Skeletal muscle tissue (tissue), 4 donors: ENCODE results near the gene RBM38. TPM values are rescaled to one million over a fixed set of nuclear protein-coding genes. Genes with fewer than 3 reads are reported as not detected.
A peak's percentile ranks its signal among the peaks of the same experiment; 100 is the strongest.

ENCODE experiments used
- H3K27ac ChIP-seq: one replicate; pipeline ENCODE4 v1.7.0; 2013; ENCODE audit warnings: mild to moderate bottlenecking, low read depth, low read length, inconsistent platforms
- H3K27me3 ChIP-seq, 3 donors: one replicate each; pipeline ENCODE4 v1.7.0; 2013; ENCODE audit warnings: low read length in 3 of 3; ENCODE audit not compliant: control insufficient read depth in 3 of 3, insufficient read depth in 3 of 3
- H3K36me3 ChIP-seq, 3 donors: one replicate each; pipeline ENCODE4 v1.7.0; 2013; ENCODE audit warnings: low read length in 3 of 3; ENCODE audit not compliant: control insufficient read depth in 3 of 3, insufficient read depth in 3 of 3
- H3K4me1 ChIP-seq, 3 donors: one replicate each; pipeline ENCODE4 v1.7.0; 2013; ENCODE audit warnings: low read length in 3 of 3, mild to moderate bottlenecking in 3 of 3; ENCODE audit not compliant: control insufficient read depth in 3 of 3, insufficient read depth in 3 of 3
- H3K4me3 ChIP-seq, 3 donors: one replicate each; pipeline ENCODE4 v1.7.0; 2013; ENCODE audit warnings: low read length in 3 of 3
- H3K9ac ChIP-seq, 3 donors: one replicate each; pipeline ENCODE4 v1.7.0; 2013; ENCODE audit warnings: low read length in 3 of 3, mild to moderate bottlenecking in 3 of 3, moderate library complexity in 2 of 3, low read depth in 1 of 3
- H3K9me3 ChIP-seq, 3 donors: one replicate each; pipeline ENCODE4 v1.7.0; 2013; ENCODE audit warnings: low read length in 3 of 3; ENCODE audit not compliant: control insufficient read depth in 3 of 3
- total RNA-seq: library from RNA; depleted of rRNA; stranded (reverse); fragments of >200 nt; gene quantifications from one replicate; pipeline ENCODE4 v1.2.3, GENCODE V29; 2014
- donor health status: Osteomylitis.

RBM38 gene
- total RNA-seq, 1 donor from 2014 or later, result 60.0 TPM

DNA sequence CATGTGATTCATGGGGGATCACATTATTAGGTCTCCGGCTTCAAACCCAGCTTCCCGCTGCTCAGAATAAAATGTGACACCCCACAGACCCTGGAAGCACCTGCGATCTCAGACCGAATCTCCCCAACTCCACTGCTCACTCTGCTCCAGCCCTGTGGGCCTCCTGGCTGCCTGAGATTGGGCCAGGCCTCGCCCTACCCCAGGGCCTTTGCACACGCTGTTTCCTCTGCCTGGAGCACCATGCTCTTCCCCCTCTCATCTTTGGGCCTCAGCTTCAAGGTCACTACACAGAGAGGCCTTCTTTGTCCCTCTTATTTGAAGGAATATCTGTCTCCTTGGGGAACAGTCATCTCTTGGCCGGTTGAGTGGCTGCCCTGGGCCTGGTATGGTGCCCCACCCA lies 48.8 kb downstream of the RBM38 start:
- Histone ChIP-seq H3K9ac (peak overlapping the region; percentile 79 to 89 (median 84)), H3K4me3 (no peak overlapping the region), H3K27ac (peak overlapping the region; percentile 98), H3K9me3 (peaks cover 0 to 4% (median 0%) of the 10 kb centered on the region in 3 donors), H3K36me3 (no peaks in the 10 kb centered on the region), H3K4me1 (peaks cover 65 to 84% (median 84%) of the 10 kb centered on the region in 3 donors), H3K27me3 (no peaks in the 10 kb centered on the region)

DNA sequence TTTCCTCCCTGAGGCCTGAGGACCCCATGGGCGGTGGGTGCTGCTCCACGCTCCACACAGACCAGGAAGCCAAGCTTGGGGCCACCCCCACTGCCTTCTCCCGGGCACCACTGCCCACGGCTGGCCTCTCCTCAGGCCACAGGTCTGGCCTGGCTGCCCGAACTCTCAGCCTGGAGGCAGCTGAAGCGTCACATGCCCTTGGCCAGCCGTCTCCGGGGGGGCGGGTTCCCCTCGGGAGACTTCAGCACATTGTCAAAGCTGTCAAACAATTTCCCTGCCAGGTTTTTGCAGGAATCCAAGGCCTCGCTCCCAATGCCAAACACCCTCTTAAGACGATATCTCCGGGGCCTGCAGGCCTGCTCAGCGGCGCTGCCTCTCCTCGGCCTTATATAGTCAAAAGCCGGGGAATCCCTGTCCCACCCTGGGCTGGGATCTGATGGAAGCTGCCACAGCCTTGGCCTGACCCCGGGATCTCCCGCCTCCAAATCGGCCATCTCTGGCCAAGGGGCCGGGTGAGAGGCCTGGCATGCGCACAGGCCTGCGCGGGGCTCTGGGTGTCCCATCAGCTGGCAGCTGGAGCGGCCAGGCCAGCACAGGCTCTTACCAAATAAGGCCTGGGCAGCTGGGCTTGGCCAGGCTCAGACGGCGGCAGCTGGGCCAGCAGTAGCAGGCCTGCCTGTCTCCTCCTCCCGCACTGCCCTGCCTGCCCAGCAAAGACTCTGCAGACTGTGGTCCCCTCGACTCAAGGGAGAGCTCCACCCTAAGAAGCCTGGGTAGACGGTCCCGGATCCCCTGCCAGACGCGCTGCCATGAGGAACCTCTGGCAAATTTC lies 49.7 kb downstream of the RBM38 start:
- peak overlapping the region; percentile 79 to 89 (median 84) for H3K9ac ChIP-seq
- H3K4me3 ChIP-seq, result peak overlapping the region in 2 of 3 donors; percentile 52 to 59
- peak overlapping the region; percentile 98 for H3K27ac ChIP-seq
- peaks cover 0 to 4% (median 0%) of the 10 kb centered on the region in 3 donors for H3K9me3 ChIP-seq
- peaks cover 63 to 84% (median 84%) of the 10 kb centered on the region in 3 donors for H3K4me1 ChIP-seq
- no peaks in the 10 kb centered on the region for H3K36me3 ChIP-seq
- no peaks in the 10 kb centered on the region for H3K27me3 ChIP-seq

DNA sequence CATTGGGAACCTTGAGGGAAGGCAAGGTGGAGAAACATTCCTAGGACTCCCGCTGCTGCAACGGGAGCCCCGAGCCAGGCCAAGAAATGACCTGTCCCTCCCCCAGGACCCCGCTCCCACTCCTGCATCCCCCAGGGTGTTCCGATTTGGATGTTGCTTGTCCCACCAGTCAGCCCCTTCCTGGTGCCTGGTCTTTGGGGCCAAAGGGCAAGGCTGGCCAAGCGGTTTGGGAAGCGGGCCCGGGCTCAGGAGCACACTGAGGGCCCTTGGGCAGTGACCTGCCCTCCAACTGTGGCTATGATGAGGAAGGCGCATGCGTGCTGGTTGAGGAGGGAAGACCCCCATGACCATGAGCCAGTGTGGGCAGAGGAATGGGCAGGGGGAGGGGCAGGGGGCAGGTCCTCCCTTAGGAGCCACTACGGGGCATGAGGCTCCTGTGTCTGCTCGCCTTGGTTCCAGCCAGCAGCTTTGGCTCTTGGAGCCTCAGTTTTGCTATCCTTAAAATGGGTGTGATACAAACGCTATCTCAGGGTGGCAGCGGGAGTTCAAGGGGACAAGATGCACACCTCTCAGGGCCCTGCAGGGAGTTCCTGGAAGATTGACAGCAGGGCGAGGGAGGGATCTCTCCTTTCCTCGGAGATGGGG lies 50.4 kb downstream of the RBM38 start:
- peak overlapping the region; percentile 79 to 89 (median 84) for H3K9ac ChIP-seq
- peaks cover 0 to 4% (median 0%) of the 10 kb centered on the region in 3 donors for H3K9me3 ChIP-seq
- peak overlapping the region; percentile 98 for H3K27ac ChIP-seq
- peaks cover 58 to 85% (median 81%) of the 10 kb centered on the region in 3 donors for H3K4me1 ChIP-seq
- no peaks in the 10 kb centered on the region for H3K36me3 ChIP-seq
- peak overlapping the region in 2 of 3 donors; percentile 49 to 59 for H3K4me3 ChIP-seq
- no peaks in the 10 kb centered on the region for H3K27me3 ChIP-seq

DNA sequence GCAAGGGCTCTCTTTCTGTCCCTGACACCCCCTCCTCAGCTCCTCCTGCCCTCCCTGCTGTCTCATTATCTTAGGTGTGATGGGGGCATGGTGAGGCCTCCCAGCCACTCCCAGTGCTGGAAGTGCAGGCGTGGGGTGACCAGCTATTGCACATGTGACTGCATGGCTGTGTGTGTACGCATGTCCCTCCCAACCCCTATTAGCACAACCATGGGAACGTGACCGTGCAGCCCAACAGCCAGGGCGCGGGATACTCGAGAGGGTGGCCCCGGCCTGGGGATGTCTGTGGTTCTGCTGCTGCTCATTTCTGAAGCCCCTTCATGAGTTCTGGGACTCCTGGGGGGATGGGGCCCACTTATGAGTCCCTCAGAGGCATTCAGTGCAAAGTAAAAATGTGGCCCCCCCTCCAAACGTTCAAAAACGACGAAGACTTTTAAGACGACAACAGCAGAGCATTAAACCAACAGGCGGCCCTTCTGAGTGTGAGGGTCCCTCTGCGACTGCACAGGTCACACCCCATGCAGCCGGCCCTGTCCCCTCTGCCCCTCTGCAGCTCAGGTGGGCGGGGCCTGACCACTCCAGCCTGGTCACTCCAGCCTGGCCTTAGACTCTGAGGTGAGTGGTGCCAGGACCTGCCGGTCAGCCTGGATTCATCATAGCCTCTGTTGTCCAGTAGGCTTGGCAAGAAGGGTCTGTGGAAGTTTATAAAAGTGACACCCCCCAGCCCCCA lies 51.1 kb downstream of the RBM38 start:
- no peaks in the 10 kb centered on the region for H3K27me3 ChIP-seq
- peaks cover 61 to 87% (median 81%) of the 10 kb centered on the region in 3 donors for H3K4me1 ChIP-seq
- H3K9ac ChIP-seq, result peak overlapping the region; percentile 79 to 89 (median 84)
- peak overlapping the region; percentile 98 for H3K27ac ChIP-seq
- no peaks in the 10 kb centered on the region for H3K36me3 ChIP-seq
- H3K4me3 ChIP-seq, result no peak overlapping the region
- H3K9me3 ChIP-seq, result peaks cover 0 to 4% (median 0%) of the 10 kb centered on the region in 3 donors

DNA sequence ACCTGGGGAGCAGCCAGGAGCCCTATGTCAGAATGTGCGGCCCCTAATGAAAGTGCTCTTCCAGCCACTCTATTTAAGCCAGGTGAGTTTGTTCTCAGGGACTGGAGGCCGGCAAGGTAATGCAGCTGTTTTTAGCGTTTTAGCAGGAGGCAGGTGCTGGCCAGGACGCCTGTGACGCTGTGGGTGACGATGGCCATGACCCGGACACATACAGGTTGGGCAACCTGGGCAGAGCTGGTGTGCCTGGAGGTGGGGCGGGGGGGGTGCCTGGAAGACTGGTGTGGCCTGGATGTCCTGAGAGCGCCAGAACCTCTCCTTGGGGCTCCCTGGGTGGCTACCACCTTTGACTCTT lies 51.7 kb downstream of the RBM38 start:
- Histone ChIP-seq H3K9ac (peak overlapping the region; percentile 4 to 89 (median 30)), H3K27ac (peak overlapping the region; percentile 98), H3K36me3 (no peaks in the 10 kb centered on the region), H3K4me3 (no peak overlapping the region), H3K4me1 (peaks cover 62 to 87% (median 81%) of the 10 kb centered on the region in 3 donors), H3K27me3 (no peaks in the 10 kb centered on the region), H3K9me3 (no peaks in the 10 kb centered on the region)

DNA sequence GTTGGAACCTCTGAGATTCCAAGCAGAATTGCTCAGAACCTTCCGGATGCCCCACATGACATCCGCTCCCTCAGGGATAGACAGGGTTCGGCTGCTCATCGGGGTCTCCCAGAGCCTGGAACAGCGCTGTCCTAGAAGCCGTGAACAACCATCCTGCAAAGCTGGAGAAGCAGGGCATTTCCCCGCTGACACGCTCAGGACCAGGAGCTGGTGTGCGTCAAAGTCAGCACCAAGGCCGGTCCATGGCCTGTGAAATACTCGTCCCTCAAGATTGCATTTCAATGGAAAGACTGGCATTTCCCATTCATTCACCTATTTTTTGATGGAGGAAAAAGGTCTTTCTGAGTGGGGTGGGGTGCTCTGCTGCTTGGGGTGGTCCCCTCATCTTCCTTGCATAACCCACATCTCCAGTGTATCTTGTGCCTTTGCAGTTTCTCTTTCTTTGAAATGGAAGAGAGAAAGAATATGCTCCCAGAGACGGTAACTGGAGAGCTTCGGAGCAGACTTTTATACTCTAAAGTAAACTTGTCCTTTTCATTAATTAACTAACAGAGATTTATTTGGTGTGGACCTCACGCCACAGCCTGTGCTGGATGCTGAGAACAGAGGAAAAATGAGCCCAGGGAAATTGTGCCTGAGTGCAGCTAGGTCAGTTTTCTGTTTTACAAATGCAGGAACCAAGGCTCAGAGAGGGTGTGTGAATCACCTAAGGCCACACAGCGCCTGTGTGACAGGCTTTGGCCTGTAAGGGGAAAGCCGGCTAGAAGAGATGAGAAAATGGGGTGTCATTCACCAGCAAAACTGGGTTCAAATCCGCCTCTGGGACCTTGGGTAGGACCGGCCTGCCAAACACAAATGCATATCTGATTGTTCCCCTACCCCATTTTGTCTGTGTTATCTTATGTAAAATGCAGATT lies 52.4 kb downstream of the RBM38 start:
- Histone ChIP-seq H3K36me3 (no peaks in the 10 kb centered on the region), H3K4me3 (no peak overlapping the region), H3K27ac (peak overlapping the region; percentile 98), H3K4me1 (peaks cover 56 to 84% (median 76%) of the 10 kb centered on the region in 3 donors), H3K9ac (peak overlapping the region in 2 of 3 donors; percentile 30 to 40), H3K9me3 (no peaks in the 10 kb centered on the region), H3K27me3 (no peaks in the 10 kb centered on the region)

DNA sequence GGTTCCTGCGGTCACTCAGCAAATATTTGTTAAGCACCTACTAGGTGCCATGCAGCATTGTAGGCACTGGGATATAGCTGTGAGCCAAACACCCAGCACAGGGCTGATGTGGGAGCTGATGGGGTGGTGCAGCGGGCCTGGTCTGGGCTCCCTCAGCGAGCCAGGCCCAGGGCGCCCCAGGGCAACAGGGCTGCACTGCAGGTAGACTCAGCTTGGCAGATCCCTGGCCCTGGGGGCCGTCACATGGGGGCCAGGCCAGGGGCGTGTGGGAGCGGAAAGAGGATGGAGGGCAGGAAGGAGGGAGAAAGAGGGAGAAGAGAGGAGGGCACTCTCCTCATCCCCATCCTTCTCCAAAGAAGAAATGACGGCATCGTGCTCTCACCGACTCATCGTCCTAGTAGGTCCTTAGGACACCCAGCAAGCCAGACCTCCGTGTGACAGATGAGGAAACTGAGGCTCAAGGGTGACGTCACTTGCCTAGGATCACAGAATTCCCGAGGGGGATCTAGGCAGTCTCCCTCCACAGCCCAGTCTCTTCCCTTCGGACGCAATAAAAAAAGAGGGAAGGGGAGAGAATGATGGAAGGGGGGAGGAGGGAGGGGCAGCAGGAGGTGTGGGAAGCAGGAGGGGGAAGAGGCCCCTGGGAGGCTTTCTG lies 53.3 kb downstream of the RBM38 start:
- Histone ChIP-seq H3K9me3 (no peaks in the 10 kb centered on the region), H3K27ac (peak overlapping the region; percentile 78), H3K4me3 (no peak overlapping the region), H3K36me3 (no peaks in the 10 kb centered on the region), H3K4me1 (peaks cover 53 to 86% (median 77%) of the 10 kb centered on the region in 3 donors), H3K9ac (no peak overlapping the region), H3K27me3 (no peaks in the 10 kb centered on the region)

DNA sequence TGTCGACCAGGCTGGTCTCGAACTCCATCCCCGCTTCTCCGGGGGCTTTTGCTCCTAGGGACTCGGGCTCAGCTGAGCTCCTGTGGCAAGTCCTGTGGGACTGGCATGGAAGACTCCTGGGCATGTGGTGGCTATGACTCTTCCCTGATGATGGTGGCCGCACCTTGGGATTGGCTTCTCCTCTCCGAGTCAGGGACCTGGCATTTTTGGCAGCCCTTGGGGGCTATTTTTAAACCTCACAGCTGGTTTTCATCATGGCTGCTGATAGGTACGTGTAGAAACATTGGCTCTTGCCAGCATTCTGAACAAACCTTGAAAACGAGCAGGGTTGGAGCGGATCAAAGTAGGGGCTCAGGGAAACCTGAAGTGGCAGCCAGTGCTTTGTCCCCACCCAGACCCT lies 54.1 kb downstream of the RBM38 start:
- peak overlapping the region; percentile 78 for H3K27ac ChIP-seq
- no peaks in the 10 kb centered on the region for H3K27me3 ChIP-seq
- H3K9ac ChIP-seq, result peak overlapping the region in 1 of 3 donors; percentile 66
- peaks cover 53 to 86% (median 76%) of the 10 kb centered on the region in 3 donors for H3K4me1 ChIP-seq
- no peaks in the 10 kb centered on the region for H3K9me3 ChIP-seq
- H3K36me3 ChIP-seq, result no peaks in the 10 kb centered on the region
- peak overlapping the region in 1 of 3 donors; percentile 35 for H3K4me3 ChIP-seq
